ENCODE results near the gene NPAS1. TPM values are rescaled to one million over a fixed set of nuclear protein-coding genes. Genes with fewer than 3 reads are reported as not detected.

NPAS1 gene
- total RNA-seq, 1 donor from 2014 or later: not detected

- Histone ChIP-seq H3K4me1 (peaks cover 94% of the 10 kb centered on the region), H3K4me3 (no peak overlapping the region), H3K36me3 (no peaks in the 10 kb centered on the region), H3K9me3 (replicated peaks) (no peaks in the 10 kb centered on the region), H3K27ac (replicated peaks) (peak overlapping the region; percentile 43), H3K27me3 (ENCODE audit: low read depth) (no peaks in the 10 kb centered on the region)
- no peak for TF ChIP-seq CTCF (IDR thresholded peaks at IDR 0.05; ENCODE audit: borderline replicate concordance)
- intact Hi-C loops (cut with micrococcal nuclease): loop anchor here (5.0 to 10.0 kb wide), 2 partner anchors 45 to 117 kb away; partner anchors contain the start of gene ARHGAP35
- DNase-seq: no peak
Measured at GRCh38 chr19:46979126-46980105, 40.2 kb upstream of the NPAS1 start.

GRCh38 chr19:46980761-46981160, 38.9 kb upstream of the NPAS1 start:
- Histone ChIP-seq H3K27me3 (ENCODE audit: low read depth) (no peaks in the 10 kb centered on the region), H3K9me3 (replicated peaks) (no peaks in the 10 kb centered on the region), H3K36me3 (no peaks in the 10 kb centered on the region), H3K27ac (replicated peaks) (peak overlapping the region; percentile 55), H3K4me3 (no peak overlapping the region), H3K4me1 (peaks cover 94% of the 10 kb centered on the region)
- intact Hi-C loops (cut with micrococcal nuclease): loop anchor here (5.0 to 10.0 kb wide), 2 partner anchors 46 to 118 kb away; partner anchors contain the start of gene ARHGAP35
- TF ChIP-seq CTCF (IDR thresholded peaks at IDR 0.05; ENCODE audit: borderline replicate concordance): no peak
- DNase-seq: no peak

- H3K27me3 ChIP-seq (ENCODE audit: low read depth): no peaks in the 10 kb centered on the region
- DNase-seq: no peak
- TF ChIP-seq CTCF (IDR thresholded peaks at IDR 0.05; ENCODE audit: borderline replicate concordance): no peak
- peaks cover 94% of the 10 kb centered on the region for H3K4me1 ChIP-seq
- intact Hi-C loops (cut with micrococcal nuclease): loop anchor here (5.0 to 10.0 kb wide), 2 partner anchors 47 to 119 kb away; partner anchors contain the start of gene ARHGAP35
- no peaks in the 10 kb centered on the region for H3K36me3 ChIP-seq
- no peak overlapping the region for H3K4me3 ChIP-seq
- no peaks in the 10 kb centered on the region for H3K9me3 ChIP-seq (replicated peaks)
- H3K27ac ChIP-seq (replicated peaks): peak overlapping the region; percentile 55
Measured at GRCh38 chr19:46981286-46981945, 38.2 kb upstream of the NPAS1 start.

- intact Hi-C loops (cut with micrococcal nuclease): loop anchor here (5.0 to 10.0 kb wide), 2 partner anchors 48 to 121 kb away; partner anchors contain the start of gene ARHGAP35
- TF ChIP-seq CTCF (IDR thresholded peaks at IDR 0.05; ENCODE audit: borderline replicate concordance): no peak
- DNase-seq: no peak
- Histone ChIP-seq H3K36me3 (no peaks in the 10 kb centered on the region), H3K27me3 (ENCODE audit: low read depth) (no peaks in the 10 kb centered on the region), H3K4me3 (no peak overlapping the region), H3K4me1 (peaks cover 82% of the 10 kb centered on the region), H3K27ac (replicated peaks) (no peak overlapping the region), H3K9me3 (replicated peaks) (no peaks in the 10 kb centered on the region)
Measured at GRCh38 chr19:46983097-46983496, 36.5 kb upstream of the NPAS1 start.

All from left ventricle myocardium inferior (tissue), 1 donor.